RKO (cell line): Measurements from ENCODE around the gene CTSG.
"Not testable (repeated sequence)": the region's sequence is repeated elsewhere in the genome, so short reads cannot be mapped to it uniquely, and the experiment has no call there.

Source experiments
- DNase-seq: peaks from one replicate; pipeline ENCODE4 v3.0.0-alpha.2; 2016; ENCODE audit warnings: low spot score

CTSG gene

GRCh38 chr14:24576182-24576581, at the start of gene CTSG:
Gene CTSG (minus strand): TSS chr14:24576250. CDS start chr14:24576223, 27 bp downstream.
- DNase-seq, result no peak

GRCh38 chr14:24613747-24614146, 37.7 kb upstream of the CTSG start:
- no peak for DNase-seq

- DNase-seq, result no peak
Observed at GRCh38 chr14:24613241-24613640, 37.2 kb upstream of the CTSG start.

- no peak for DNase-seq
Observed at GRCh38 chr14:24612196-24612595, 36.1 kb upstream of the CTSG start.

- DNase-seq, result no peak
Observed at GRCh38 chr14:24609655-24610344, 33.8 kb upstream of the CTSG start, which contains the start of gene GZMH. Gene GZMH (minus strand): TSS chr14:24609685. CDS start chr14:24609613, 72 bp downstream.

- no peak for DNase-seq
Observed at GRCh38 chr14:24607635-24608514, 31.8 kb upstream of the CTSG start.

GRCh38 chr14:24607081-24607480, 31.0 kb upstream of the CTSG start:
- DNase-seq, result no peak

- no peak for DNase-seq
Observed at GRCh38 chr14:24606297-24606696, 30.2 kb upstream of the CTSG start.

- peak; percentile 38 for DNase-seq
Observed at GRCh38 chr14:24605435-24606190, 29.6 kb upstream of the CTSG start.

GRCh38 chr14:24597403-24597802, 21.4 kb upstream of the CTSG start:
- DNase-seq, result no peak

GRCh38 chr14:24595073-24595808, 19.2 kb upstream of the CTSG start:
- DNase-seq, result no peak

GRCh38 chr14:24591004-24591403, 15.0 kb upstream of the CTSG start:
- DNase-seq, result not testable (repeated sequence)

- DNase-seq, result not testable (repeated sequence)
Observed at GRCh38 chr14:24584402-24584801, 8.4 kb upstream of the CTSG start.

GRCh38 chr14:24578558-24578957, 2.5 kb upstream of the CTSG start:
- no peak for DNase-seq

- no peak for DNase-seq
Observed at GRCh38 chr14:24576771-24577170, 721 bp upstream of the CTSG start.

GRCh38 chr14:24574206-24574774, 1.8 kb downstream of the CTSG start:
- DNase-seq, result no peak

GRCh38 chr14:24566318-24566717, 9.7 kb downstream of the CTSG start:
- DNase-seq, result no peak

- DNase-seq, result no peak
Observed at GRCh38 chr14:24565766-24566165, 10.3 kb downstream of the CTSG start.

- DNase-seq, result no peak
Observed at GRCh38 chr14:24563505-24563904, 12.5 kb downstream of the CTSG start.

GRCh38 chr14:24556756-24557155, 19.3 kb downstream of the CTSG start:
- no peak for DNase-seq

- DNase-seq, result not testable (repeated sequence)
Observed at GRCh38 chr14:24549064-24549463, 27.0 kb downstream of the CTSG start.
